ENCODE results near the gene FOXP1. TPM values are rescaled to one million over a fixed set of nuclear protein-coding genes. Genes with fewer than 3 reads are reported as not detected.

The FOXP1 gene
- total and polyA plus RNA-seq, 2 experiments from 2014 or later = 37.4 to 59.9 TPM

DNA sequence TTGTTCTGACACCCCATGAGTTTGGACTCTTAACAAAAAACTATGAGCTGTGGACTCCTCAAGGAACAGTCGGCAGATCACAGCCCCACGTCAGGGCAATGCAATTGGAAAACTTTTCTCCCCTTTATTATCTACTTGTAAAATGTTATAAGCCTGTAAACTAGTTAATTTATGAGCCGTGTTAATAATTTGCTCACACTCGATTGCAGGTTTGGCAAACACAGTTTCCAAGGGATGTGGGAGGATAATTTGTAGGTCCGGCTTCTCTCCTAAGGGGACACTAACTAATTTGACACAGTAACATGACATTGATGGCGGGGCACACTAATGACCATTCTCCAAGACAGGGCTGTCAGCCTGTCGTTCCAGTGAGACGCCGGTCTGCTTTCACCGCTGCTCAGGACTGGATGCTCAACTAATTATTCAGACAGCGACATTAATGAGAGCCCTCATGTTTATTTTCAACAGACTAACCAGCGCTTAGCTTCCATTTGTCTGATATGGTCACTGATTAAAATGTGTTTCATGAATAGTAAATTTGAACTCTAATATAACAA lies 222.1 kb downstream of the FOXP1 start:
- Histone ChIP-seq H3K36me3 (ENCODE audit: low read depth) (no peaks in the 10 kb centered on the region), H3K4me2 (ENCODE audit: unreplicated experiment) (no peak overlapping the region), H4K20me1 (ENCODE audit: insufficient read depth) (no peaks in the 10 kb centered on the region), H3K27me3 (replicated peaks; ENCODE audit: insufficient read depth) (no peaks in the 10 kb centered on the region), H3K9me3 (ENCODE audit: low read depth) (no peaks in the 10 kb centered on the region), H3K9ac (no peak overlapping the region), H3F3A (ENCODE audit: insufficient read depth) (no peaks in the 10 kb centered on the region), H3K27ac (no peak overlapping the region), H3K9me2 (ENCODE audit: insufficient read depth) (no peaks in the 10 kb centered on the region), H3K4me3 (no peak overlapping the region), H3K4me1 (ENCODE audit: insufficient read depth) (no peaks in the 10 kb centered on the region), H3K79me2 (ENCODE audit: insufficient read depth) (no peaks in the 10 kb centered on the region), H2AFZ (no peak overlapping the region)
- no peak for TF ChIP-seq EZH2 (IDR thresholded peaks at IDR 0.05; ENCODE audit: insufficient read depth, poor library complexity, severe bottlenecking)
- no peak for TF ChIP-seq EZH2phosphoT487 (IDR thresholded peaks at IDR 0.05; ENCODE audit: insufficient read depth, low read depth)
- DNase-seq = no peak
- in situ Hi-C loops (cut with MboI) = no loop called here
- 91 to 92% methylated on average over 12 of the region's 12 CpGs for WGBS, 2 experiments (ENCODE audit: low coverage in 1 of 2, low lambda C conversion rate in 2 of 2, missing lambda C conversion rate in 2 of 2)

GRCh38 chr3:71360764-71361163 lies 222.8 kb downstream of the FOXP1 start:
- TF ChIP-seq EZH2 (IDR thresholded peaks at IDR 0.05; ENCODE audit: insufficient read depth, poor library complexity, severe bottlenecking) (no peak), EZH2phosphoT487 (IDR thresholded peaks at IDR 0.05; ENCODE audit: insufficient read depth, low read depth) (no peak)
- no peak for DNase-seq
- Histone ChIP-seq H3K9me3 (ENCODE audit: low read depth) (no peaks in the 10 kb centered on the region), H2AFZ (no peak overlapping the region), H3K4me3 (no peak overlapping the region), H3F3A (ENCODE audit: insufficient read depth) (no peaks in the 10 kb centered on the region), H3K9me2 (ENCODE audit: insufficient read depth) (no peaks in the 10 kb centered on the region), H3K4me1 (ENCODE audit: insufficient read depth) (no peaks in the 10 kb centered on the region), H3K79me2 (ENCODE audit: insufficient read depth) (no peaks in the 10 kb centered on the region), H3K9ac (no peak overlapping the region), H3K27me3 (replicated peaks; ENCODE audit: insufficient read depth) (no peaks in the 10 kb centered on the region), H3K4me2 (ENCODE audit: unreplicated experiment) (no peak overlapping the region), H4K20me1 (ENCODE audit: insufficient read depth) (no peaks in the 10 kb centered on the region), H3K36me3 (ENCODE audit: low read depth) (no peaks in the 10 kb centered on the region), H3K27ac (no peak overlapping the region)
- in situ Hi-C loops (cut with MboI) = no loop called here
- 97% methylated on average over 2 of the region's 2 CpGs for WGBS, 2 experiments (ENCODE audit: low coverage in 1 of 2, low lambda C conversion rate in 2 of 2, missing lambda C conversion rate in 2 of 2)

GRCh38 chr3:71360180-71360579 lies 223.3 kb downstream of the FOXP1 start:
- Histone ChIP-seq H2AFZ (no peak overlapping the region), H3K9me3 (ENCODE audit: low read depth) (no peaks in the 10 kb centered on the region), H3K4me2 (ENCODE audit: unreplicated experiment) (no peak overlapping the region), H3K4me1 (ENCODE audit: insufficient read depth) (no peaks in the 10 kb centered on the region), H3K9ac (no peak overlapping the region), H3K27me3 (replicated peaks; ENCODE audit: insufficient read depth) (no peaks in the 10 kb centered on the region), H3F3A (ENCODE audit: insufficient read depth) (no peaks in the 10 kb centered on the region), H3K4me3 (no peak overlapping the region), H3K27ac (no peak overlapping the region), H3K79me2 (ENCODE audit: insufficient read depth) (no peaks in the 10 kb centered on the region), H3K9me2 (ENCODE audit: insufficient read depth) (no peaks in the 10 kb centered on the region), H4K20me1 (ENCODE audit: insufficient read depth) (no peaks in the 10 kb centered on the region), H3K36me3 (ENCODE audit: low read depth) (no peaks in the 10 kb centered on the region)
- TF ChIP-seq EZH2 (IDR thresholded peaks at IDR 0.05; ENCODE audit: insufficient read depth, poor library complexity, severe bottlenecking) = no peak
- WGBS, 2 experiments (ENCODE audit: low coverage in 1 of 2, low lambda C conversion rate in 2 of 2, missing lambda C conversion rate in 2 of 2) = 97 to 98% methylated on average over 4 of the region's 4 CpGs
- no peak for DNase-seq
- in situ Hi-C loops (cut with MboI) = no loop called here

- H3K4me1 ChIP-seq (ENCODE audit: insufficient read depth) = no peaks in the 10 kb centered on the region
- H3K4me2 ChIP-seq (ENCODE audit: unreplicated experiment) = no peak overlapping the region
- H3K27me3 ChIP-seq (replicated peaks; ENCODE audit: insufficient read depth) = no peaks in the 10 kb centered on the region
- H3K79me2 ChIP-seq (ENCODE audit: insufficient read depth) = no peaks in the 10 kb centered on the region; the same call in 1 of the 2 replicates
- no peak overlapping the region for H3K9ac ChIP-seq
- DNase-seq = no peak
- H3K9me3 ChIP-seq (ENCODE audit: low read depth) = no peaks in the 10 kb centered on the region
- H2AFZ ChIP-seq = no peak overlapping the region
- TF ChIP-seq EZH2phosphoT487 (IDR thresholded peaks at IDR 0.05; ENCODE audit: insufficient read depth, low read depth) (no peak), EZH2 (IDR thresholded peaks at IDR 0.05; ENCODE audit: insufficient read depth, poor library complexity, severe bottlenecking) (no peak)
- no peaks in the 10 kb centered on the region for H3F3A ChIP-seq (ENCODE audit: insufficient read depth)
- H3K27ac ChIP-seq = no peak overlapping the region
- no peaks in the 10 kb centered on the region for H4K20me1 ChIP-seq (ENCODE audit: insufficient read depth)
- 95 to 97% methylated on average over 8 of the region's 8 CpGs for WGBS, 2 experiments (ENCODE audit: low coverage in 1 of 2, low lambda C conversion rate in 2 of 2, missing lambda C conversion rate in 2 of 2)
- no peaks in the 10 kb centered on the region for H3K9me2 ChIP-seq (ENCODE audit: insufficient read depth)
- no peaks in the 10 kb centered on the region for H3K36me3 ChIP-seq (ENCODE audit: low read depth)
- in situ Hi-C loops (cut with MboI) = no loop called here
- H3K4me3 ChIP-seq = no peak overlapping the region
Observed at GRCh38 chr3:71358243-71358642, 225.3 kb downstream of the FOXP1 start.

- Histone ChIP-seq H3K4me2 (ENCODE audit: unreplicated experiment) (no peak overlapping the region), H3K9ac (no peak overlapping the region), H3K9me3 (ENCODE audit: low read depth) (no peaks in the 10 kb centered on the region), H3K27ac (no peak overlapping the region), H3K9me2 (ENCODE audit: insufficient read depth) (no peaks in the 10 kb centered on the region), H3F3A (ENCODE audit: insufficient read depth) (no peaks in the 10 kb centered on the region), H3K4me3 (no peak overlapping the region), H2AFZ (no peak overlapping the region), H3K79me2 (ENCODE audit: insufficient read depth) (no peaks in the 10 kb centered on the region; the same call in 1 of the 2 replicates), H4K20me1 (ENCODE audit: insufficient read depth) (no peaks in the 10 kb centered on the region), H3K4me1 (ENCODE audit: insufficient read depth) (no peaks in the 10 kb centered on the region), H3K36me3 (ENCODE audit: low read depth) (no peaks in the 10 kb centered on the region), H3K27me3 (replicated peaks; ENCODE audit: insufficient read depth) (no peaks in the 10 kb centered on the region)
- TF ChIP-seq EZH2phosphoT487 (IDR thresholded peaks at IDR 0.05; ENCODE audit: insufficient read depth, low read depth) = no peak
- no peak for TF ChIP-seq EZH2 (IDR thresholded peaks at IDR 0.05; ENCODE audit: insufficient read depth, poor library complexity, severe bottlenecking)
- in situ Hi-C loops (cut with MboI) = no loop called here
- DNase-seq = no peak
- WGBS, 2 experiments (ENCODE audit: low coverage in 1 of 2, low lambda C conversion rate in 2 of 2, missing lambda C conversion rate in 2 of 2) = 93 to 97% methylated on average over 6 of the region's 6 CpGs
Observed at GRCh38 chr3:71356265-71356664, 227.3 kb downstream of the FOXP1 start.
